ENCODE measurements around the gene TUSC2. TPM values are rescaled to one million over a fixed set of nuclear protein-coding genes. Genes with fewer than 3 reads are reported as not detected.
A peak's percentile ranks its signal among the peaks of the same experiment; 100 is the strongest.
"Not testable (repeated sequence)": the region's sequence is repeated elsewhere in the genome, so short reads cannot be mapped to it uniquely, and the experiment has no call there.

Gene TUSC2
- total RNA-seq, 1 donor: 28.8 TPM

DNA sequence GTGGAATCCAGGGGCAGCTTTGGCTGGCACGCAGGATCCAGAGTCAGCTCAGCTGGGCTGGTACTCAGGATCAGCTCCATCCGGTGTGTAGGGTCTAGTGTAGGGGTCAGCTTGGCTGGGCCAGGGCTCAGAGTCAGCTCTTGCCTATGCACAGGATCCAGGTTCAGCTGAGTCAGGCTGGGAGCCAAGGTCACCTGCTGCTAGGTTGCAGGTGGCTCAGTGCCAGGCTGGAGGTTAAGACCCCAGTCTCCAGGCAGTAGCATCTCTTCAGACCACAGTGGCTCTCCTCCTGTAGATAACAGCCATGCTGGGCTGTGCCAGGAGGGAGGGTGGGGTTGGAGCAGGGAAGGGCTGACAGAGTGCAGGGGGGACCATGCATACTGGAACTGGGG lies 30.6 kb downstream of the TUSC2 start:
- no peak for DNase-seq (ENCODE audit: low read depth in 2 of 3, low spot score in 2 of 3)

- DNase-seq (ENCODE audit: low read depth in 2 of 3, low spot score in 2 of 3): no peak
Observed at GRCh38 chr3:50296721-50297383, 31.2 kb downstream of the TUSC2 start.

- DNase-seq (ENCODE audit: low read depth in 2 of 3, low spot score in 2 of 3): no peak
Observed at GRCh38 chr3:50295553-50296431, 32.2 kb downstream of the TUSC2 start.

DNA sequence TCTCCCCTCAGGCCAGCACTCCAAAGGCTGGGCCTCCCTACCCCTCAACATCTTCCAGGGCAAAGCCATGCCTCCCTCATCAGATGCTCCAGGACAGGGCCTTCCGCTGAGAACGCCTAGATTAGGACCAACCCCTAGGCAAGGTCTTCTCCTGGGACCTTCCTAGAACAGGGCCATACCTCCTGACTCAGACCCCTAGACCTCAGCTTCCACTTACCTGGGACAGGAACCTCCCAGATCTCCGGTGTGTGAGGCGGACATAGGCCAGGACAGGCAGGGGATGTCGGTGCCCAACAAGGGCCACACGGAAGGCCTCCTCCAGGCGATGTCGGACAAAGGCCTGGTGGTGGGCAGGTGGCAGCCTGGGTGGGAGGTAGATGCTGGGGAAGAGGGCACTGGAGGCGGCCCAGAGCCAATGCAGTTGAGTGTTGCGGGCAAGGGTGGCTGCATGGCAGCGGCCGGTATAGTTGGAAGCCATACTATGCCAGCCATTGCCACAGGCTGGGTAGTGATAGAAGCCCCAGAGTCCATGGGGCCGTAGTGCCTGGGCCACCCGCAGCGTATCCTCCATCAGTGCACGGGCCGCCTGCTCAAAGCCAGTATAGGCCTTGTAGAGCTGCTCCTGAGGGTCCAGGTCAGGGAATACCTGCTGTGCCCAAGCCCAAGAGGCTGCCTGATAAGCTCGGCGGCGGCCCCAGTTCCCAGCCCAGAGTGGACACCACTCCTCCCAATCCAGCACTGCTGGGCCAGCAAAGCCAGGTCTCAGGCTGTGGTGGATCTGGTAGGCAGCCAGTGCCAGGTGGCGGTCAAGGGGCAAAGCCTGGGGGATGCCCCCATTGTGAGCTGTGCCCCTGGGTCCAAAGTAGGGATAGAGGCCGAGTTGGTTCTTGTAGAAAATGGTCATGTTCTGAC lies 33.3 kb downstream of the TUSC2 start:
- no peak for DNase-seq (ENCODE audit: low read depth in 2 of 3, low spot score in 2 of 3)

- DNase-seq (ENCODE audit: low read depth in 2 of 3, low spot score in 2 of 3): no peak
Observed at GRCh38 chr3:50294089-50294488, 33.9 kb downstream of the TUSC2 start.

DNA sequence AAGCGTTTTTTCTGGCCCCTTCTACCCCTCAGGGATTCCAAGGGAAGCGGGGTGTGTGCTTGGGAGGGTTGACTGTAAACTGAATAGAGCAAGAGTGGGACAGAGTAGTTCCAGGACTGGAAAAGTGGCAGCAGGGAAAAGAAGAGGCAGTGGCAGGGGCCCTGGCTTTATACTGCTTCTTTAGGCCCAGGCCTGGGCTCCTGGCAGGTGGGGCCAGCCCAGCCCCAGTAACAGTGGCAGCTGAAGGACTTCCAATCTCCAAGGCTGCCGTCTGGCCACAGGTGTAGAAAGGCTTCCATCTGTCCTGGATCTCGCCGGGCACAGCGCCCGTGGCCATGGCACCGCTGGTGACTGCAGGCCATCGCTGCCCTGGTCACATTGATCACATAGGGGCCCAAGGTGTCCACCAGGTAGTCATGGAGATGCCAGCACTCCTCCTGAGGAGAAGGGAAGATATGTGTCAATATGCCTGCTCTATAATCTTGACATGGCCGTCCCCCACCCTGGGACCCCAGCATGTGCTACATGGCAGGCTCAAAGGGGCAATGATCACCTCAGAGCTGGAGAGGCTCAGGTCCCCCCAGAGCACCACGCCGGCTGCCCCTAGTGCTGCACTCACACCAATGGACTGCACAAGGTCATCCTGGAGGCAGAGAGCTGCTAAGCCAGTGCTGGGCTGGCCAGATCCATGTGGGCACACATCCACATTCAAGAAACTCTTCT lies 34.8 kb downstream of the TUSC2 start:
- no peak for DNase-seq (ENCODE audit: low read depth in 2 of 3, low spot score in 2 of 3)

DNA sequence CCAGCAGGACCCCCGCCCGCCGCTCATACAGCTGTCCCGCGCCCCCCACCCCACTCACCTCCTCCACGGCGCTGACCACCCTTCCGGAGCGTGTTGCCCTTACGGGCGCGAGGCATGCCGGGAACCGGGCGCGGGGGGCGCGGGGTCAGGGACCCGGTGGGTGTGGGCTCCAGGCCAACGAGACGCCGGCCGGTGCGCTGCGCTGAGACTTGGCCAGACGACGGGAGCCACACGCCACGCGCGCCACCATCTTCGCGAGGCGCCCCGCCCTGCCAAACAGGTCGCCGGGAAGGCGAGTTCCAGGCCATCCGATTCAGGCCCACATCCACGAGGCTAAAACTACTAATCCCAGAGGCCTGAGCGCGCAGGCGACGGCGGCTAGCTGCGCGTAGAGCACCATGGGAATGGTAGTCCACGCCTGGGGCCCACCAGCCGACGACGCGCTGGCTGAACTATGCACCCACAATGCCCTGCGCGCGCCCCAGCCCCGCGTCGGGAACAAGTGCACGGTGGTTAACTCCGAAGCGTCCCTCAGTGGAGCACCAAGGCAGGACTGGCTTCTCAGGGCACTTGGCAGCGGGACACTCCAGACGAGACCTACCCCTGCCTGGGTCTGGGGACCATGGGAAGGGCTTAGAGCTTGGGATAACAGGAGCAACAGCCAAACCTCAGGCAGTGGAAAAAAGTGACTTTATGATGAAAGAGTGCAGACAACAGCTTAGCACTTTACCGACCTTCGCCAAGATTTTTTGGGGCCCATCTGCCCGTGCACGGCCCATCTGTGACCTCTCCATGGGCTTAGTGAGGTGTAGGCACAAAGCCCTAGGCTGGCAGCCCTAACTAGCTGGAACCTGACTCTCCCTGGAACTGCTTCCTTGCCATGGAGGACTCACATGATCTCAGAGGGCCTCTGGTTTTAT lies 35.6 kb downstream of the TUSC2 start, which contains the start of gene IFRD2:
Gene IFRD2 (minus strand): TSS at position 271 of the 920 bp plus-strand sequence. CDS start 155 bp downstream, at position 116.
- DNase-seq (ENCODE audit: low read depth in 2 of 3, low spot score in 2 of 3): peak; percentile 84 to 97 (median 96)

GRCh38 chr3:50290161-50290641 lies 37.8 kb downstream of the TUSC2 start:
- no peak for DNase-seq (ENCODE audit: low read depth in 2 of 3, low spot score in 2 of 3)

DNA sequence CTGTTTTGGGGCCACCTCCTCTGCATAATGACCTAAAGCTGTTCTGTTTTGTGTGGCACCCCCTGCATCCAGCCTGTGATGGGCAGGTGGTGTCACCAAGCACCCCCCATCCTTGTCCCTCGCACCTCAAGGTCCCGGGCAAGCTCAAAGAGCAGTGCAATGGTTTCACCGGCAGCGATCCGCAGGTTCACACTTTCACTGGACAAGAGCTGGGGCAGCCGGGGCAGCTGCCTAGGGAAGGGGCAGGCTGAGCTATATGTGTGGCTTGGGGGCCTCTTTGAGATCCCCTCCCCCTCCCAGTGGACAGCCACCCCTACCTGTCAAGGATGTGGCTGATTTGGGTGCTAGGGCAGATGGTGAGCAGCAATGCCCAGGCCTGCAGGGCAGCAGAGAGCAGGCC lies 38.9 kb downstream of the TUSC2 start:
- DNase-seq (ENCODE audit: low read depth in 2 of 3, low spot score in 2 of 3): no peak

DNA sequence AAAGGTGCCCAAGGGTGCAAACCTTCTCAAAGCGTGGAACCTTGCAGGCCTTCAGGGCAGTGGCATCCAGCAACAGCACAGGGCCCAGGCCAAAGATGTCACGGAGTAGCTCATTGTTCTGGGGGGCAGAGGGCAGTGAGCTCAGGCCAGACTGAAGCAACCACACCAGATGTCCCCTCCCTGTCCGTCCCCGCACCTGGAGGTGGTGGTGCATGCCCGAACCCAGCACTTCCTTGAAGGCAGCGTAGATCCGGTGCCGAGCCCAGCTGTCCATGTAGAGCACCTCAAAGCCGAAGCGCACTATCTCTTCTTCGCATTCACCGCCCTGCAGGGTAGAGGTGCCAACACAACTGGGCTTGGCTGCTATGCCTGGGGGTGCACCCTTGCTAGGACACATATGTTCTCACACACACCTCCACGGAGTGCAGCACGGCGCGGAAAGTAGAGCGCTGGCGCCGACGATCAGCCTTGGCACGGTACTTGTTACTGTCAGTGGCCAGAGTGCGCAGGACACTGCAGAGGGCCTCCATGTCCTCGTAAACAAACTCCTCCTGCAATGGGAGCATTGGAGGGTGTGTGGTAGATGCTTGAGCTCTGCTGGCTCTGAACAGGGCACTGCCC lies 39.5 kb downstream of the TUSC2 start:
- no peak for DNase-seq (ENCODE audit: low read depth in 2 of 3, low spot score in 2 of 3)

- no peak for DNase-seq (ENCODE audit: low read depth in 2 of 3, low spot score in 2 of 3)
Observed at GRCh38 chr3:50287262-50287661, 40.8 kb downstream of the TUSC2 start.

GRCh38 chr3:50286322-50287227 lies 41.4 kb downstream of the TUSC2 start:
- no peak for DNase-seq (ENCODE audit: low read depth in 2 of 3, low spot score in 2 of 3)

GRCh38 chr3:50284121-50284520 lies 43.9 kb downstream of the TUSC2 start:
- not testable (repeated sequence) for DNase-seq (ENCODE audit: low read depth in 2 of 3, low spot score in 2 of 3)

GRCh38 chr3:50279255-50280016 lies 48.6 kb downstream of the TUSC2 start:
- DNase-seq (ENCODE audit: low read depth in 2 of 3, low spot score in 2 of 3): no peak

DNA sequence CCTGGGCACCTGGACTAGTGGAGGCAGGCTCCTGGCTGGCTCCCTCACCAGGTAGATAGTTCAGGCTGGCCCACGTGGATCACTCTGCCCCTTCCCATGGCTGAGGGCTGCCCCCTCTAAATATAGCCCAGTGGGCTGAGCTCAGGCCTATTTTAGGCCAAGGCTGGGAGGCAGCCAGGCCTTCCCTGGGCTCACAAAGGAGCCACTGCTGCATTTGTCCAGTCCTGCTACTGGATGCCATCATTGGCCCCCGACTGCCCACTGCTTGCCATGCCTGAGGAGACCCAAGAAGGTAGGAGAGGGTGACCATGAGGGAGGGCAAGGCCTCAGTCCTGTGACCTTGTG lies 49.2 kb downstream of the TUSC2 start, which contains the start of gene LSMEM2:
Gene LSMEM2 (plus strand): TSS at position 208 of the 345 bp plus-strand sequence. CDS start 27 bp downstream, at position 235.
- DNase-seq (ENCODE audit: low read depth in 2 of 3, low spot score in 2 of 3): no peak

GRCh38 chr3:50278123-50278879 lies 49.7 kb downstream of the TUSC2 start:
- no peak for DNase-seq (ENCODE audit: low read depth in 2 of 3, low spot score in 2 of 3)

Measured in hematopoietic multipotent progenitor cell (in vitro differentiated cells).